ENCODE results near the gene SMARCAL1.
"Not testable (repeated sequence)": the region's sequence is repeated elsewhere in the genome, so short reads cannot be mapped to it uniquely, and the experiment has no call there.

The SMARCAL1 gene

DNA sequence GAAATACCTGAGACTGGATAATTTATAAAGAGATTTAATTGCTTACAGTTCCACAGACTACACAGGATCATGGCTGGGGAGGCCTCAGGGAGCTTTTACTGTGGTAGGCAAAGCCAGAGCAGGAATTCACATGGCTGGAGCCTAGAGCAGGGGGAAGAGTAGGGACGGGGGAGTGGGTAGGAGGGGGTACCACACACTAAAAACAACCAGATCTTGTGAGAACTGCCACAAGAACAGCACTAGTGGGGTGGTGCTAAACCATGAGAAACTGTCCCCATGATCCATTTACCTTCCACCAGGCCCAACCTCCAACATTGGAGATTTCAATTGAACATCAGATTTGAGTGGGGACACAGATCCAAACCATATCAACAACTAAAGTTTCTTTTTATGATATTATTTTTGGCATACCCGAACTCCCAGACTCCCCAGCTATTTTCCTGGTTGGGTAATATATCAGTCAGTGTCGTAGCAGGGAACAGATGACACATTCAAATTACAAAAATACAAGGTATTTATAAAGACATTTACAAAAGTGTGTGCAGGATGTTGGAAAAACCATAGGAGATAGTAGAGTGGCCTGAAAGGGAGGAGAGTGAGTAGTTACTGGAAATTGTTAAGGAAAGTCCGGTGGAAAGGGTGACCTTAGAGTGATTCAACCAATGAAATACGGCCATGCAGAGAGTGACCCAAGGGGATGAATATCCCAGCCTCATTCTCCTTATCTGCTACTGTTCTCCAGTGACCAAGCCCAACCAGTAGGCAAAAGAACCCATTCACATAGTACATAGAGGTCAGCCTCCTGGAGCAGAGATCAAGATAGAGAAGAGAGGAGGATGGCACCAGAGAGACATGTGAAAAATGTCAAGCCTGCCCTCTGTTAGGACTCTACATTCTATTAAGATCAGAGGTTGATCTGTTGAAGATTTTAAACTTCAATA is 95.2 kb downstream of the SMARCAL1 start:
- Histone ChIP-seq H3K27ac (peak overlapping the region; percentile 62), H3K36me3 (ENCODE audit: insufficient read depth, low read length) (peaks cover 46% of the 10 kb centered on the region), H3K9ac (ENCODE audit: insufficient read length) (no peak overlapping the region), H3K9me3 (ENCODE audit: low read depth, low read length) (no peaks in the 10 kb centered on the region), H3K4me3 (no peak overlapping the region)
- no peak for DNase-seq (ENCODE audit: low read depth, low spot score)
- no peak for TF ChIP-seq FOXP2 (optimal IDR thresholded peaks at IDR 0.05; ENCODE audit: control extremely low read depth, extremely low read length, insufficient read depth)
- TF ChIP-seq POLR2AphosphoS5 (IDR thresholded peaks at IDR 0.05; ENCODE audit: borderline replicate concordance, low read depth, low read length) = peak; percentile 48; the same call in 1 of the 2 replicates
- no peak for TF ChIP-seq EZH2 (IDR thresholded peaks at IDR 0.05)

DNA sequence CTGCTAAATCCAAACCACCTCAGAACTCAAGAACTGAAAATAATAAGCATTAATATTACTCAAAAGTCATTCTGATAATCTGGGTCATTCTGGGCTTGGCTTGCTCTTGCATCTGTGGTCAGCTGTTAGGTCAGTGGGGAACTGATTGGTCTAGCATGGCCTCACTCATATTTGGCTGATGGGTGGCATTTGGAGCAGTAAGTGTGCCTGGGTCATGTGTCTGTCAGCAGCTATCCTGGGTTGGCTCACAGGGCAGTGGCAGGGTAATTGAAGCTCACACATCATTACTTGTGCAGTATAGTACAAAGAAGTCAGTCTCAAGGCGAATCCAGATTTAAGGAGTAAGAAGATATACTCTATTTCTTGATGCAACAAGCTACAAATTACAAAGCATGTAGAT is 95.9 kb downstream of the SMARCAL1 start:
- peaks cover 39% of the 10 kb centered on the region for H3K36me3 ChIP-seq (ENCODE audit: insufficient read depth, low read length)
- DNase-seq (ENCODE audit: low read depth, low spot score) = no peak
- H3K4me3 ChIP-seq = no peak overlapping the region
- no peak overlapping the region for H3K9ac ChIP-seq (ENCODE audit: insufficient read length)
- H3K27ac ChIP-seq = peak overlapping the region; percentile 48
- TF ChIP-seq EZH2 (IDR thresholded peaks at IDR 0.05) (no peak), POLR2AphosphoS5 (IDR thresholded peaks at IDR 0.05; ENCODE audit: borderline replicate concordance, low read depth, low read length) (no peak), FOXP2 (optimal IDR thresholded peaks at IDR 0.05; ENCODE audit: control extremely low read depth, extremely low read length, insufficient read depth) (no peak)
- no peaks in the 10 kb centered on the region for H3K9me3 ChIP-seq (ENCODE audit: low read depth, low read length)

DNA sequence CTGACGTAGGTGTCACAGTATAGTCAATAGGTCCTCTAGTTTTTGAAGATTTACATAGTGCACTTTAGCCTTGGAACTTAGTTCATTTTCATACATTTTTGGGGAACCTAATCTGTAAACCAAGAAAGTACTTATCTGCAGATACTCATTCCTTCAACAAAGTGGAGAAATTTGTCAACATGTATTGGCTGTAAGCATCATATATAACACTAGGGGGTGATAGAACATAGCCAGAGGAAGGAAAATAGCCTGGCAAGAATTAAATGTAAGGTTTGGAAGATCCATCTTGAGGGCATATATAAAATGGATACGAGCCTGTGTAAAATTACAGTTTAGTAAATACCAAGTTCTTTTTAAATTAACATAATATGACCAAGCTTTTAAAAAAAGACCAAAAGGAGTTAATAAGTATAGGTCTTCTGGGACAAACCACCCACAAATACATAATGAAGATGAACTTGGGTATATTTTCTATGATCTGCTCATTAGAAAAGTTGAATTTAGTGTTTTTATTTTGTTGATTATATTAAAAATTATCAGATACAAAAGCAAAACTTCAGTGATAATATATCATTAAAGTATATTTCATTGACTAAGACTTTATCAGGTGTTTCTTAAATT is 104.6 kb downstream of the SMARCAL1 start:
- Histone ChIP-seq H3K9me3 (ENCODE audit: low read depth, low read length) (no peaks in the 10 kb centered on the region), H3K9ac (ENCODE audit: insufficient read length) (no peak overlapping the region), H3K4me3 (no peak overlapping the region), H3K27ac (no peak overlapping the region), H3K36me3 (ENCODE audit: insufficient read depth, low read length) (peaks cover 4% of the 10 kb centered on the region; the same call in 1 of the 2 replicates)
- no peak for DNase-seq (ENCODE audit: low read depth, low spot score)
- no peak for TF ChIP-seq POLR2AphosphoS5 (IDR thresholded peaks at IDR 0.05; ENCODE audit: borderline replicate concordance, low read depth, low read length)
- TF ChIP-seq FOXP2 (optimal IDR thresholded peaks at IDR 0.05; ENCODE audit: control extremely low read depth, extremely low read length, insufficient read depth) = no peak
- TF ChIP-seq EZH2 (IDR thresholded peaks at IDR 0.05) = no peak

DNA sequence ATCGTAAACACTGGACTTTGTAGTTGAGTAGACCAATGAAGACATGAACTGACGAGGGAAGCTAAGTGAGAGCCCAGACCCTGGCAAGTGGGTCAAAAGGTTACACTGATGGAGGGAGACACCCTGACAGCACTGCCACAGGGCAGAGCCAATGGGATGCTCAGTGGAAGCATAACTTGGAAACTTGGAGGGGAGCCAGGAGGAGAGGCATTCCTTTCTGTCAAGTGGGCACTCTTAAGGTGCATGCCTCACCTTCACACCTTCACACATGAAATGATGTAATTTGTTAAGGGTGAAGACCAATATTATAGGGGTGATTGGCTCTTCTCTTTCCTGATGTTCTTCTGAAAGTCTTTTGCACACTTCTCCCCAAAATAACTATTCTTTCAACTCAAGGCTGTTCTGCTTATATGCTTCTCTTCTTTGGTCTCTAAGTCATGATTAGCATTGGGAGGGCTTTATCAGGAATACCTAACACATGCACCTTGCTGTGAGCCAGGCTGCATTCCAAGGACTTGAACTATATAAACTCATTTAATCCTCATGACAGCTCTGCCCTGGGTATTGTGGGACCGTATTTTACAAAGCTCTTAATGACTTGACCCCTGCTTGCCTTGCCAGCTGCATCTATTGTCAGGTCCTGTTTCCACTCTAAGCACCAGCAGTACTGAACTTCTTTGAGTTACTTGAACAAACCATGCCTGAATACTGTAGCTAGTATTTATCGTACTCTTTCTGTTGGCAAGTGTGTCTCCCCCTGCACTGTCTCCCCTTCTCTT is 105.4 kb downstream of the SMARCAL1 start:
- DNase-seq (ENCODE audit: low read depth, low spot score) = no peak
- no peaks in the 10 kb centered on the region for H3K9me3 ChIP-seq (ENCODE audit: low read depth, low read length)
- H3K9ac ChIP-seq (ENCODE audit: insufficient read length) = no peak overlapping the region
- TF ChIP-seq POLR2AphosphoS5 (IDR thresholded peaks at IDR 0.05; ENCODE audit: borderline replicate concordance, low read depth, low read length) (no peak), EZH2 (IDR thresholded peaks at IDR 0.05) (no peak), FOXP2 (optimal IDR thresholded peaks at IDR 0.05; ENCODE audit: control extremely low read depth, extremely low read length, insufficient read depth) (no peak)
- no peak overlapping the region for H3K27ac ChIP-seq
- H3K36me3 ChIP-seq (ENCODE audit: insufficient read depth, low read length) = peaks cover 4% of the 10 kb centered on the region; the same call in 1 of the 2 replicates
- H3K4me3 ChIP-seq = no peak overlapping the region

DNA sequence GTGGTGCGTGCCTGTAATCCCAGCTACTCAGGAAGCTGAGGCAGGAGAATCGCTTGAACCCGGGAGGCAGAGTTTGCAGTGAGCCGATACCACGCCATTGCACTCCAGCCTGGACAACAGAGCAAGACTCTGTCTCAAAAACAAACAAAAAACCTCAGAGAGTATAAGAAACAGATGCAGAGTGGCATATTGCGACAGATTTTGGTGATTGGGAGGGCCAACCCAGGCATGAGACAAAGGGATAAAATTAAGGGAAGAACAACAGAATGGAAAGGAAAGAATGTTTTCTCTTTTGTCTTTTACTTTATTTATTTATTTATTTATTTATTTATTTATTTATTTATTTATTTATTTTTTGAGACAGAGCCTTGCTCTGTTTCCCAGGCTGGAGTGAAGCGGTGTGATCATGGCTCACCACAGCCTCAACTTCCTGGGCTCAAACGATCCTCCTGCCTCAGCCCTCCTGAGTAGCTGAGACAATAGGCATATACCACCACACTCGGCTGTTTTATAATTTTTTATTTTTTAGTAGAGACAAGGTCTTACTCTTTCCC is 106.4 kb downstream of the SMARCAL1 start:
- not testable (repeated sequence) for DNase-seq (ENCODE audit: low read depth, low spot score); H3K4me3 ChIP-seq; H3K27ac ChIP-seq; H3K9ac ChIP-seq (ENCODE audit: insufficient read length); H3K9me3 ChIP-seq (ENCODE audit: low read depth, low read length); H3K36me3 ChIP-seq (ENCODE audit: insufficient read depth, low read length)

DNA sequence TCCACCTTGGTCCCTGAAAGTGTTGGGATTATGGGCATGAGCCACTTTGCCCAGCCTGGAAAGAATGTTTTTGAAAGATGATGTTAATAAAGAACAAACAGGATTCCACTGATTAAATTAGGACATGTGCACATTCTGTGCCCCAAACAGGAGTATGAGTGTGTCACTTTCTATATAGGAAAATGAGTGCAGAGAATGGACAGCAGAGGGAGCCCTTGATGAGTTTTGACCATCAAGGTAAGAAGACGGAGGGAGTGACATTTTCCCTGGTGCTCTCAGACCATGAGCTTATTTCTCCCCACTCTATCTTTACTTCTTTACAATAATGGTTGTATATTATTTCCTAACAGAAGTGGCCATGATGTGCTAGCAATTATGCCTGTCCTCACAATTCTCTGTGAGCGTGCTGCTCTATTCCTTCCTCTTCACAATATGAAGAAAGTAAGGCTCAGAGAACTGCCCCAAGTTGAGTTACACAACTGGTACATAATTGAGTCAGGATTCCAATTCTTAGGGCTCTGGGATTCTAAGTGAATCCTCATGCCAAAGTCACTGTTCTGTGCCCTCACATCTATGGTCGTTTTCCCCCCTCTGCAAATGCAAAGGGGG is 107.0 kb downstream of the SMARCAL1 start:
- TF ChIP-seq FOXP2 (optimal IDR thresholded peaks at IDR 0.05; ENCODE audit: control extremely low read depth, extremely low read length, insufficient read depth) (no peak), POLR2AphosphoS5 (IDR thresholded peaks at IDR 0.05; ENCODE audit: borderline replicate concordance, low read depth, low read length) (no peak), EZH2 (IDR thresholded peaks at IDR 0.05) (no peak)
- H3K9me3 ChIP-seq (ENCODE audit: low read depth, low read length) = no peaks in the 10 kb centered on the region
- H3K4me3 ChIP-seq = no peak overlapping the region
- H3K9ac ChIP-seq (ENCODE audit: insufficient read length) = no peak overlapping the region
- peaks cover 4% of the 10 kb centered on the region; the same call in 1 of the 2 replicates for H3K36me3 ChIP-seq (ENCODE audit: insufficient read depth, low read length)
- peak; percentile 66 for DNase-seq (ENCODE audit: low read depth, low spot score)
- no peak overlapping the region for H3K27ac ChIP-seq

DNA sequence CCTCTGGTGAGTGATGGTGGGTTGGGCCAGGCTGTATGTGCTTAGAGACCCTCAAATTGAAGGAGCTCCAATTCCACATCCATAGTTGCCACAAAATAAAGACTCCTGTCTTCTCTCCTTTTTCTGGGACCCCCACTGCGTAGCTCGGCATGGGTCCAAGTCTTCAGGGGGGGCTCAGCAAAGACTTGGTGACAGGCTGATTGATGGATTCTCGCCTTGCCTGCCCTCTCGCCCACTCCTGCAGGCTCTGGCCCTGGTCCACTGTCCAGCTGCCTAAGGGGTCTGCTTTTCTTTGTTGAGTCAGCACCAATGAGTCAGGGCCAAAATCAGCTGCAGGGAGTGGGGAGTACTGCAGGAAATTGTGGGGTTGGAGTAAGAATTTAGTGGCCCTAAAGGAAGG is 107.8 kb downstream of the SMARCAL1 start:
- peaks cover 4% of the 10 kb centered on the region; the same call in 1 of the 2 replicates for H3K36me3 ChIP-seq (ENCODE audit: insufficient read depth, low read length)
- DNase-seq (ENCODE audit: low read depth, low spot score) = no peak
- no peaks in the 10 kb centered on the region for H3K9me3 ChIP-seq (ENCODE audit: low read depth, low read length)
- no peak overlapping the region for H3K27ac ChIP-seq
- H3K4me3 ChIP-seq = no peak overlapping the region
- no peak overlapping the region for H3K9ac ChIP-seq (ENCODE audit: insufficient read length)
- TF ChIP-seq EZH2 (IDR thresholded peaks at IDR 0.05) = no peak
- TF ChIP-seq FOXP2 (optimal IDR thresholded peaks at IDR 0.05; ENCODE audit: control extremely low read depth, extremely low read length, insufficient read depth) = no peak
